Common myeloid progenitor, CD34-positive (primary cell): ENCODE measurements around the gene AP2B1.
"Not testable (repeated sequence)": the region's sequence is repeated elsewhere in the genome, so short reads cannot be mapped to it uniquely, and the experiment has no call there.

ENCODE experiments used
- CTCF ChIA-PET: fragments of 350-600 bp; sonication (Branson Sonifier 250); formaldehyde crosslinking; loops from one replicate; lab custom pipeline; 2021; ENCODE audit warnings: antibody characterized with exemption; lab: Charles Lee
- POLR2A ChIA-PET: fragments of 350-600 bp; sonication (Branson Sonifier 250); formaldehyde crosslinking; loops from one replicate; lab custom pipeline; 2021; ENCODE audit warnings: antibody characterized with exemption; lab: Charles Lee
- DNase-seq, 3 donors: peaks; one replicate each; pipeline versions ENCODE4 v3.0.0 to v3.0.0-alpha.2; 2013
- H3K27ac ChIP-seq, 2 experiments: 1 replicate in 1 of 2; 2 replicates in 1 of 2; pipeline ENCODE4 v1.7.0; 2013; ENCODE audit warnings: inconsistent platforms in 2 of 2, low read length in 2 of 2, mild to moderate bottlenecking in 2 of 2, low read depth in 1 of 2, moderate library complexity in 1 of 2; ENCODE audit not compliant: severe bottlenecking in 2 of 2, insufficient read depth in 1 of 2, poor library complexity in 1 of 2
- H3K27me3 ChIP-seq, 5 experiments: replicated peaks in 2 of 5; 1 replicate in 3 of 5; 2 replicates in 2 of 5; pipeline versions ENCODE4 v1.6.1 to v1.7.0; 2013; ENCODE audit warnings: low read length in 4 of 5, mild to moderate bottlenecking in 2 of 5, moderate library complexity in 2 of 5, inconsistent platforms in 1 of 5; ENCODE audit not compliant: insufficient read depth in 5 of 5, control insufficient read depth in 4 of 5
- H3K36me3 ChIP-seq, 4 experiments: 1 replicate in 2 of 4; 2 replicates in 2 of 4; pipeline versions ENCODE4 v1.6.1 to v1.7.0; 2013; ENCODE audit warnings: low read length in 3 of 4, control low read depth in 1 of 4, mild to moderate bottlenecking in 1 of 4; ENCODE audit not compliant: control insufficient read depth in 4 of 4, insufficient read depth in 4 of 4
- H3K4me1 ChIP-seq, 4 experiments: 1 replicate in 3 of 4; 2 replicates in 1 of 4; pipeline versions ENCODE4 v1.6.1 to v1.7.1; 2013; ENCODE audit warnings: low read length in 3 of 4, mild to moderate bottlenecking in 3 of 4, control low read depth in 1 of 4, inconsistent platforms in 1 of 4, moderate library complexity in 1 of 4; ENCODE audit not compliant: control insufficient read depth in 4 of 4, insufficient read depth in 4 of 4; ENCODE audit errors: control extremely low read depth in 1 of 4
- H3K4me3 ChIP-seq, 7 experiments: 1 replicate in 4 of 7; 2 replicates in 3 of 7; pipeline versions ENCODE4 v1.5.1 to v1.7.0; 2013; ENCODE audit warnings: mild to moderate bottlenecking in 7 of 7, low read length in 6 of 7, moderate library complexity in 6 of 7, inconsistent platforms in 2 of 7, low read depth in 2 of 7, control low read depth in 1 of 7; ENCODE audit not compliant: insufficient read depth in 4 of 7, control insufficient read depth in 1 of 7; ENCODE audit errors: extremely low read depth in 1 of 7
- H3K9me3 ChIP-seq, 5 experiments: 1 replicate in 4 of 5; 2 replicates in 1 of 5; pipeline versions ENCODE4 v1.6.1 to v1.7.1; 2013; ENCODE audit warnings: low read length in 4 of 5, mild to moderate bottlenecking in 2 of 5, inconsistent platforms in 1 of 5, low read depth in 1 of 5, moderate library complexity in 1 of 5; ENCODE audit not compliant: control insufficient read depth in 4 of 5, insufficient read depth in 2 of 5; ENCODE audit errors: control extremely low read depth in 1 of 5
- WGBS: methylation state at CpG from one replicate; pipeline ENCODE4 v1.1.5; 2013; ENCODE audit not compliant: insufficient coverage; 5-methylcytosine and 5-hydroxymethylcytosine counted together

The AP2B1 gene

DNA sequence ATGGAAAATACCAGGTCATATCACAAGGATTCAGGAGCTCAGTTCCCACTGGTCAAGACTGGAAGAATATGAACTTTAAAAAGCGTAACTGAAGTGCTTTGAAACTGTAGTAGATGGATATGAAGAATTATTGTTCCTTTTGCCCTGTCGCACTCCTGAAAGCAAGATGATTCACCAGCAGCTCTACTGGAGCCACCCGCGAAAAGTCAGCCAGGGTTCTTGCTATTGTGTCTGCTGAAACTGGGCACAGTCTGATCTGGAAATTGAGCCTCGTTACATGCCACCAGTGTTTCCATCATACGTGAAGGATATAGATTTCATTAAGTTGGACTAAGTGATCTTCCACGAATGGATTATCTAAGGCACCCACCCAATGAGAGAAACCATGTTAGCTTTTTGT is 16.6 kb downstream of the AP2B1 start:
- H3K4me1 ChIP-seq: no peaks in the 10 kb centered on the region
- WGBS: 96% methylated on average over 4 of the region's 7 CpGs
- DNase-seq: no peak
- H3K36me3 ChIP-seq: peaks cover 22 to 76% (median 40%) of the 10 kb centered on the region in 4 experiments
- no peaks in the 10 kb centered on the region for H3K9me3 ChIP-seq
- ChIA-PET CTCF (interaction anchor here (0.6 to 3.1 kb wide), 5 partner anchors 9 to 160 kb away, joined by 3 to 22 read pairs (median 4); no protein-coding TSS in a partner anchor), POLR2A (interaction anchor here (0.8 kb wide), 1 partner anchor 141 kb away, joined by 3 read pairs; no protein-coding TSS in a partner anchor)
- H3K27me3 ChIP-seq: no peaks in the 10 kb centered on the region
- H3K4me3 ChIP-seq: no peak overlapping the region
- H3K27ac ChIP-seq: no peak overlapping the region

GRCh38 chr17:35605678-35606077 is 18.6 kb downstream of the AP2B1 start:
- Histone ChIP-seq H3K36me3 (peaks cover 21 to 77% (median 40%) of the 10 kb centered on the region in 4 experiments), H3K9me3 (no peaks in the 10 kb centered on the region), H3K4me1 (no peaks in the 10 kb centered on the region), H3K27me3 (no peaks in the 10 kb centered on the region), H3K4me3 (no peak overlapping the region), H3K27ac (no peak overlapping the region)
- no peak for DNase-seq
- WGBS: 100% methylated on average over 2 of the region's 2 CpGs
- ChIA-PET POLR2A (no interaction called here), CTCF (interaction anchor here (0.7 to 1.8 kb wide), 4 partner anchors 11 to 142 kb away, joined by 3 to 7 read pairs (median 4); no protein-coding TSS in a partner anchor)

GRCh38 chr17:35607239-35607847 is 20.2 kb downstream of the AP2B1 start:
- no peaks in the 10 kb centered on the region for H3K27me3 ChIP-seq
- H3K4me3 ChIP-seq: no peak overlapping the region
- H3K4me1 ChIP-seq: no peaks in the 10 kb centered on the region
- 100% methylated on average over 1 of the region's 3 CpGs for WGBS
- no peaks in the 10 kb centered on the region for H3K9me3 ChIP-seq
- H3K36me3 ChIP-seq: peaks cover 21 to 71% (median 34%) of the 10 kb centered on the region in 4 experiments
- DNase-seq: no peak
- ChIA-PET POLR2A (interaction anchor here (1.8 kb wide), 1 partner anchor 10 kb away, joined by 6 read pairs; no protein-coding TSS in a partner anchor), CTCF (interaction anchor here (1.3 to 3.1 kb wide), 4 partner anchors 12 to 141 kb away, joined by 4 to 21 read pairs (median 10); no protein-coding TSS in a partner anchor)
- no peak overlapping the region for H3K27ac ChIP-seq

DNA sequence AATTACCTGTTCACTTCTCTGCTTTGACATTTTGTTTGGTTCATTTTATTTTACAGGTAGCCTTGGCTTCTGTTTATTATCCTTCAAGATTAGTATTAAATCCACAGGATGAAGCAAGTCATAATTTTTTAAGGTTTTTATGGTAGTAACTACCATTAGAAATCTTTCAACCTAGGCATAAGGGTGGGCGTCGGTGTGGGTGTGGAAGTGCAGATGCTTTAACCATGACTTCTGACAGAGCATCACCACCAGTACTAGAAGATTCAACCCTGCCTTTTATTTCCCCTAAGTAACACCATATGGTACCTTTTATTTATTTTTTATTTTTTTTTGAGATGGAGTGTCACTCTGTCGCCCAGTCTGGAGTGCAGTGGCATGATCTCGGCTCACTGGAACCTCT is 22.7 kb downstream of the AP2B1 start:
- Histone ChIP-seq H3K4me1 (peaks cover 0 to 2% (median under 1%) of the 10 kb centered on the region in 4 experiments), H3K9me3 (no peaks in the 10 kb centered on the region), H3K4me3 (no peak overlapping the region), H3K27ac (no peak overlapping the region), H3K27me3 (no peaks in the 10 kb centered on the region), H3K36me3 (peaks cover 14 to 57% (median 29%) of the 10 kb centered on the region in 4 experiments)
- WGBS: 100% methylated on average over 2 of the region's 4 CpGs
- DNase-seq: no peak
- ChIA-PET CTCF (interaction anchor here (3.1 kb wide), 1 partner anchor 139 kb away, joined by 21 read pairs; no protein-coding TSS in a partner anchor), POLR2A (interaction anchor here (0.6 kb wide), 1 partner anchor 50 kb away, joined by 5 read pairs; no protein-coding TSS in a partner anchor)

DNA sequence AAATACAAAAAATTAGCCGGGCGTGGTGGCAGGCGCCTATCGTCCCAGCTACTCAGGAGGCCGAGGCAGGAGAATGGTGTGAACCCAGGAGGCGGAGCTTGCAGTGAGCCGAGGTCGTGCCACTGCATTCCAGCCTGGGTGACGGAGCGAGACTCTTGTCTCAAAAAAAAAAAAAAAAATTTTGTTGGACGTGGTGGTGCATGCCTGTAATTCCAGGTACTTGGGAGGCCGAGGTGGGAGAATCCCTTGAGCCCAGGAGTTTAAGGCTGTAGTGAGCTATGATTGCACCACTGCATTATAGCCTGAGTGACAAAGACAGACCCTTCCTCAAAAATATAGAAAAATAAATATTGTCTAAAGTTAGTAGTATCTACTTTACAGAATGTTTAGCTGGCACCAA is 23.6 kb downstream of the AP2B1 start:
- 98% methylated on average over 6 of the region's 12 CpGs for WGBS
- H3K36me3 ChIP-seq: peaks cover 12 to 51% (median 25%) of the 10 kb centered on the region in 4 experiments
- H3K27ac ChIP-seq, H3K9me3 ChIP-seq, H3K4me3 ChIP-seq, DNase-seq, H3K27me3 ChIP-seq, POLR2A ChIA-PET, H3K4me1 ChIP-seq: not testable (repeated sequence)
- CTCF ChIA-PET: interaction anchor here (1.7 to 7.6 kb wide), 5 partner anchors 8 to 206 kb away, joined by 4 to 131 read pairs (median 12); no protein-coding TSS in a partner anchor

- WGBS: 100% methylated on average over 1 of the region's 2 CpGs
- peak; percentile 67 to 82 (median 74) for DNase-seq
- CTCF ChIA-PET: interaction anchor here (0.6 to 7.6 kb wide), 42 partner anchors 8 to 300 kb away, joined by 3 to 131 read pairs (median 4); partner anchors contain the start of genes GAS2L2, MMP28, PEX12 and RASL10B
Observed at GRCh38 chr17:35612924-35613521, 25.9 kb downstream of the AP2B1 start.

More at GRCh38 chr17:35612924-35613521, 25.9 kb downstream of the AP2B1 start:
- H3K27ac ChIP-seq: no peak overlapping the region
- POLR2A ChIA-PET: interaction anchor here (1.0 kb wide), 1 partner anchor 196 kb away, joined by 3 read pairs; the partner anchor contains the start of gene TAF15
- peaks cover 0 to 31% (median 7%) of the 10 kb centered on the region in 4 experiments for H3K4me1 ChIP-seq
- H3K9me3 ChIP-seq: no peaks in the 10 kb centered on the region
- no peak overlapping the region for H3K4me3 ChIP-seq
- no peaks in the 10 kb centered on the region for H3K27me3 ChIP-seq
- peaks cover 5 to 33% (median 17%) of the 10 kb centered on the region in 4 experiments for H3K36me3 ChIP-seq
